Trophoblast cell (in vitro differentiated cells and primary cell): ENCODE data around the gene ASPG.

ENCODE experiments used
- DNase-seq, 2 donors: peaks; one replicate each; pipeline ENCODE4 v3.0.0-alpha.2; 2016
- H2AFZ ChIP-seq: 2 replicates; pipeline ENCODE4 v1.6.1; 2013; ENCODE audit warnings: low read length, moderate library complexity, mild to moderate bottlenecking; ENCODE audit not compliant: insufficient read depth, poor library complexity
- H2AK5ac ChIP-seq: 2 replicates; pipeline ENCODE4 v1.6.1; 2013; ENCODE audit warnings: mild to moderate bottlenecking, low read length
- H2BK120ac ChIP-seq: 2 replicates; pipeline ENCODE4 v1.6.1; 2013; ENCODE audit warnings: low read length, mild to moderate bottlenecking, moderate library complexity; ENCODE audit not compliant: insufficient read depth, poor library complexity
- H2BK12ac ChIP-seq: 2 replicates; pipeline ENCODE4 v1.6.1; 2013; ENCODE audit warnings: mild to moderate bottlenecking, low read length, moderate library complexity
- H2BK5ac ChIP-seq: 2 replicates; pipeline ENCODE4 v1.6.1; 2013; ENCODE audit warnings: low read length, low read depth, moderate library complexity, mild to moderate bottlenecking; ENCODE audit not compliant: poor library complexity
- H3K14ac ChIP-seq: 2 replicates; pipeline ENCODE4 v1.6.1; 2013; ENCODE audit warnings: mild to moderate bottlenecking, low read length
- H3K18ac ChIP-seq: 2 replicates; pipeline ENCODE4 v1.6.1; 2013; ENCODE audit warnings: mild to moderate bottlenecking, low read length
- H3K23ac ChIP-seq: 2 replicates; pipeline ENCODE4 v1.6.1; 2013; ENCODE audit warnings: low read length
- H3K27ac ChIP-seq: 2 replicates; pipeline ENCODE4 v1.5.1; 2013; ENCODE audit warnings: low read depth, mild to moderate bottlenecking, inconsistent platforms, low read length, moderate library complexity
- H3K27me3 ChIP-seq: 2 replicates; pipeline ENCODE4 v1.6.1; 2013; ENCODE audit warnings: inconsistent platforms, mild to moderate bottlenecking, low read length, moderate library complexity; ENCODE audit not compliant: insufficient read depth
- H3K36me3 ChIP-seq, 2 experiments: 1 replicate in 1 of 2; 2 replicates in 1 of 2; pipeline ENCODE4 v1.6.1; 2013; ENCODE audit warnings: low read length in 2 of 2, mild to moderate bottlenecking in 2 of 2, moderate library complexity in 1 of 2; ENCODE audit not compliant: insufficient read depth in 2 of 2, control insufficient read depth in 1 of 2
- H3K4ac ChIP-seq: 2 replicates; pipeline ENCODE4 v1.6.1; 2013; ENCODE audit warnings: low read depth, mild to moderate bottlenecking, low read length, moderate library complexity
- H3K4me1 ChIP-seq, 2 experiments: 1 replicate in 1 of 2; 2 replicates in 1 of 2; pipeline ENCODE4 v1.6.1; 2013; ENCODE audit warnings: low read length in 2 of 2, mild to moderate bottlenecking in 2 of 2, moderate library complexity in 1 of 2; ENCODE audit not compliant: insufficient read depth in 2 of 2, control insufficient read depth in 1 of 2
- H3K4me2 ChIP-seq: 2 replicates; pipeline ENCODE4 v1.6.1; 2013; ENCODE audit warnings: inconsistent platforms, mild to moderate bottlenecking, low read length, moderate library complexity
- H3K4me3 ChIP-seq: 2 replicates; pipeline ENCODE4 v1.5.1; 2013; ENCODE audit warnings: mild to moderate bottlenecking, low read depth, low read length, inconsistent platforms
- H3K79me1 ChIP-seq: one replicate; pipeline ENCODE4 v1.6.1; 2013; ENCODE audit warnings: low read length
- H3K79me2 ChIP-seq: 2 replicates; pipeline ENCODE4 v1.6.1; 2013; ENCODE audit warnings: low read length, mild to moderate bottlenecking; ENCODE audit not compliant: control insufficient read depth, insufficient read depth, poor library complexity
- H3K9ac ChIP-seq: 2 replicates; pipeline ENCODE4 v1.6.1; 2013; ENCODE audit warnings: mild to moderate bottlenecking, low read length
- H3K9me3 ChIP-seq: 2 replicates; pipeline ENCODE4 v1.6.1; 2013; ENCODE audit warnings: low read depth, mild to moderate bottlenecking, control low read depth, inconsistent platforms, low read length; ENCODE audit not compliant: insufficient read depth
- H4K12ac ChIP-seq: 2 replicates; pipeline ENCODE4 v1.6.1; 2013; ENCODE audit warnings: low read depth, mild to moderate bottlenecking, low read length, moderate library complexity
- H4K8ac ChIP-seq: 2 replicates; pipeline ENCODE4 v1.6.1; 2013; ENCODE audit warnings: low read depth, mild to moderate bottlenecking, low read length, moderate library complexity
- H4K91ac ChIP-seq: one replicate; pipeline ENCODE4 v1.6.1; 2013; ENCODE audit warnings: low read depth, mild to moderate bottlenecking, low read length, moderate library complexity
- WGBS: extraction: QIAGEN DNeasy Blood & Tissue Kit; methylation state at CpG from one replicate; pipeline ENCODE4 v1.1.7; 2013; ENCODE audit warnings: missing lambda C conversion rate; ENCODE audit not compliant: insufficient read length, insufficient coverage; ENCODE audit errors: extremely low coverage; 5-methylcytosine and 5-hydroxymethylcytosine counted together

Gene ASPG

GRCh38 chr14:104047761-104048160 lies 37.7 kb upstream of the ASPG start:
- H4K8ac ChIP-seq: no peak overlapping the region
- H3K79me1 ChIP-seq: no peaks in the 10 kb centered on the region
- H3K4me1 ChIP-seq: peaks cover 0 to 3% of the 10 kb centered on the region in 2 experiments
- no peak overlapping the region for H3K23ac ChIP-seq
- H2AFZ ChIP-seq: no peak overlapping the region
- H4K91ac ChIP-seq: no peak overlapping the region
- no peak overlapping the region for H3K4me3 ChIP-seq
- H3K14ac ChIP-seq: no peak overlapping the region
- H3K79me2 ChIP-seq: no peaks in the 10 kb centered on the region
- H3K4ac ChIP-seq: no peak overlapping the region
- no peaks in the 10 kb centered on the region for H3K27me3 ChIP-seq
- no peak overlapping the region for H3K4me2 ChIP-seq
- no peaks in the 10 kb centered on the region for H3K9me3 ChIP-seq
- H2BK5ac ChIP-seq: no peak overlapping the region
- no peak overlapping the region for H3K18ac ChIP-seq
- no peak overlapping the region for H2BK120ac ChIP-seq
- H4K12ac ChIP-seq: no peak overlapping the region
- DNase-seq: no peak
- no peaks in the 10 kb centered on the region for H3K36me3 ChIP-seq
- H3K9ac ChIP-seq: no peak overlapping the region
- no peak overlapping the region for H2BK12ac ChIP-seq
- H3K27ac ChIP-seq: no peak overlapping the region
- no peak overlapping the region for H2AK5ac ChIP-seq
- no CpG with 5 or more reads among the region's 3 CpGs for WGBS

DNA sequence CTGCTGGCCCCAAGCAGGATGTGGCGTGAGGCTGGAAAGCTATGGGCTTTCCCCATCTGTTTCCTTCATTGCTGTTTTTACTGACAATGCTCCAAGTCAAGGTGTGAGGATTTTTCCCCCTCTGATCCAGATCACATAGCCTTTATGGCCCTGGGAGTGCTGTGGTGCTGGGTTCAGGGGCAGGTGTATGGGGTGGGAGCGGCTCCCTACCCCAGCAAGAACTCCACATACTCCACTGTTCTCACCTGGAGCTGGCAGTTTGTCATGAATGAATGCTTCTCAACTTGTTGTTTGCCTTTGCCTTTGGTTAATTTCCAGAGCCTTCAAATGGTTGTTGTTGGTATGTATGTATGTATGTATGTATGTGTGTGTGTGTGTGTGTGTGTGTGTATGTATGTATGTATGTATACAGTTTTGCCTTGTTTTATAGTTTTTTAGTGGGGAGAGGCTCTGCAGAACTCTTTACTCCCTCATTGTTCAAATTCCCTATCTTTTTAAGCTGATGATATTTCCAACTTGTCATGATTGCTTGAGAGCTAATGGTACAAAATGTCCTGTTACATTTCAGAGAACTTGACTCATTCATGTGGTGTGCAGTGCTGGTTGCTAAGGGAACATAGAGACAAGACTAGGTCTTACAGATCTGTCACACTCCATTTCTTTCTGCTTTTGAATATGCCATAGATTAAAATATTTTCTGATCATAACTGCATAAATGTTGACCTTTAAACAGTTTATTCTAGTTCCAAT lies 36.6 kb upstream of the ASPG start:
- Histone ChIP-seq H4K12ac (no peak overlapping the region), H3K18ac (no peak overlapping the region), H4K91ac (no peak overlapping the region), H3K36me3 (no peaks in the 10 kb centered on the region), H2AFZ (no peak overlapping the region), H3K27ac (no peak overlapping the region), H2AK5ac (no peak overlapping the region), H2BK120ac (no peak overlapping the region), H3K79me2 (no peaks in the 10 kb centered on the region), H4K8ac (no peak overlapping the region), H3K4me1 (peaks cover 0 to 3% of the 10 kb centered on the region in 2 experiments), H3K4me3 (no peak overlapping the region), H3K79me1 (no peaks in the 10 kb centered on the region), H2BK12ac (no peak overlapping the region), H3K4me2 (no peak overlapping the region), H3K9ac (no peak overlapping the region), H3K14ac (no peak overlapping the region), H3K27me3 (no peaks in the 10 kb centered on the region), H2BK5ac (no peak overlapping the region), H3K23ac (no peak overlapping the region), H3K9me3 (no peaks in the 10 kb centered on the region), H3K4ac (no peak overlapping the region)
- WGBS: no CpG with 5 or more reads among the region's 2 CpGs
- peak in 1 of 2 donors; percentile 10 for DNase-seq

DNA sequence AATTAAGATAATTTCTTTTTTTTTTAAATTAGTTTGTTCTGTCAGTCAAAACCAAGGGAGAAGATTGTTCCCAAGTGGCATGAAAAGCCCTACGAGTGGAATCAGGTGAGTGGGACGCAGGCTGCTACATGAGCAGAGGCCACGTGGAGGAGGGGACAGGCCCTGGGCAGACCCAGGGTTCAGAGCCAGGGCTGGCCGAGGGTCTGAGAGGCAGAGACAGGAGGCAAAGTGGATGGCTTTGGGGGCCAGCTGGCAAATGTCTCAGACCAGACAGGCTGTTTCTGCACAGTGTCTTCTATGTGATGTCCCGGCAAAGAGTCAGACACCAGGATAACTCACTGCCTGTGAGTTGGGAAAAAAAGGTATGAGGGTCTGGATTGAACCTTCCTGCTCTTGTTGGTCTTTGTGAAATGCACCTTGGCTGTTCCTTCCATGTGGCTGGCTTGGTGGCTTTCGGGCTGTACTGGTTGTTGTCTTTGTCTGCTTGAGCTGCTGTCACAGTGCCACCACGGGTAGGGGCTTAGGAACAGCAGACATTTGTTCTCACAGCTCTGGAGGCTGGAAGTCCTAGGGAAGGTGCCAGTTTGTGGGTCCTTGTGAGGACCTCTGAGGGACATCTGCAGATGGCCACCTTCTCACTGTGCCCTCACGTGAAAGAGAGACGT lies 35.8 kb upstream of the ASPG start:
- H2BK12ac ChIP-seq: no peak overlapping the region
- WGBS: no CpG with 5 or more reads among the region's 9 CpGs
- peaks cover 0 to 3% of the 10 kb centered on the region in 2 experiments for H3K4me1 ChIP-seq
- no peak overlapping the region for H4K91ac ChIP-seq
- H2AK5ac ChIP-seq: no peak overlapping the region
- H4K12ac ChIP-seq: no peak overlapping the region
- no peak overlapping the region for H3K4ac ChIP-seq
- no peak overlapping the region for H2BK5ac ChIP-seq
- no peaks in the 10 kb centered on the region for H3K36me3 ChIP-seq
- H3K9ac ChIP-seq: no peak overlapping the region
- no peaks in the 10 kb centered on the region for H3K79me1 ChIP-seq
- peaks cover 2% of the 10 kb centered on the region for H3K9me3 ChIP-seq
- no peak overlapping the region for H3K27ac ChIP-seq
- H4K8ac ChIP-seq: no peak overlapping the region
- no peak for DNase-seq
- no peak overlapping the region for H2BK120ac ChIP-seq
- no peak overlapping the region for H3K4me2 ChIP-seq
- no peaks in the 10 kb centered on the region for H3K27me3 ChIP-seq
- H3K4me3 ChIP-seq: no peak overlapping the region
- H3K18ac ChIP-seq: no peak overlapping the region
- H3K14ac ChIP-seq: no peak overlapping the region
- no peak overlapping the region for H2AFZ ChIP-seq
- no peak overlapping the region for H3K23ac ChIP-seq
- H3K79me2 ChIP-seq: no peaks in the 10 kb centered on the region

DNA sequence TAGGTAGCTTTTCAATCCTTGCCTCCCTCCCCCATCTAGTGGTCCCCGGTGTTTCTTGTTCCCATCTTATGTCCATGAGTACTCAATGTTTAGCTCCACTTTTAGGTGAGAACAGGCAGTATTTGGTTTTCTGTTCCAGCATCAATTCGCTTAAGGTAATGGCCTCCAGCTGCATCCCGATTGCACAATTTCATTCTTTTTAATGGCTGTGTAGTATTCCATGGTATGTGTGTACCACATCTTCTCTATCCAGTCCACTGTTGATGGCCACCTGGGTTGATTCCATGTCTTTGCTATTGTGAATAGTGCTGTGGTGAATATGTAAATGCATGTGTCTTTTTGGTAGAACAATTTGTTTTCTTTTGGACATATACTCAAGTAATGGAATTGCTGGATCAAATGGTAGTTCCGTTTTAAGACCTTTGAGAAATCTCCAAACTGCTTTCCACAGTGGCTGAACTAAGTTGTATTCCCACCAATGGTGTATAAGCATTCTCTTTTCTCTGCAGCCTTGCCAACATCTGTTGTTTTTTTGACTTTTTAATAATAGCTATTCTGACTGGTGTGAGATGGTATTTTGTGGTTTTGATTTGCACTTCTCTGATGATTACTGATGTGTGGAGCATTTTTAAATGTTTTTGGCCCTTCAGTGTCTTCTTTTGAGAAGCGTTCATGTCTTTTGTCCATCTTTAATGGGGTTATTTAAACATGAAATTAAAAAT lies 34.2 kb upstream of the ASPG start:
- H3K4me2 ChIP-seq: no peak overlapping the region
- no peak overlapping the region for H3K14ac ChIP-seq
- no peak overlapping the region for H2AFZ ChIP-seq
- no peaks in the 10 kb centered on the region for H3K79me1 ChIP-seq
- H3K23ac ChIP-seq: no peak overlapping the region
- H3K36me3 ChIP-seq: no peaks in the 10 kb centered on the region
- H3K4me3 ChIP-seq: no peak overlapping the region
- H3K4ac ChIP-seq: no peak overlapping the region
- no peak overlapping the region for H2BK120ac ChIP-seq
- H3K4me1 ChIP-seq: peaks cover 0 to 3% of the 10 kb centered on the region in 2 experiments
- no peak overlapping the region for H2BK12ac ChIP-seq
- H3K18ac ChIP-seq: no peak overlapping the region
- H2AK5ac ChIP-seq: no peak overlapping the region
- H4K8ac ChIP-seq: no peak overlapping the region
- H3K9ac ChIP-seq: no peak overlapping the region
- no peak overlapping the region for H3K27ac ChIP-seq
- DNase-seq: no peak
- no peak overlapping the region for H2BK5ac ChIP-seq
- no CpG with 5 or more reads among the region's 5 CpGs for WGBS
- H3K27me3 ChIP-seq: no peaks in the 10 kb centered on the region
- H3K79me2 ChIP-seq: no peaks in the 10 kb centered on the region
- H4K91ac ChIP-seq: no peak overlapping the region
- no peak overlapping the region for H4K12ac ChIP-seq
- peaks cover 2% of the 10 kb centered on the region for H3K9me3 ChIP-seq
